ENCODE data around the gene DLG2.

- TF ChIP-seq POLR2AphosphoS5 (IDR thresholded peaks at IDR 0.05; ENCODE audit: low read depth, low read length), result no peak
- no peak for TF ChIP-seq SIN3A (IDR thresholded peaks at IDR 0.05; ENCODE audit: borderline replicate concordance, insufficient read depth, low read length)
- no peak for TF ChIP-seq REST (IDR thresholded peaks at IDR 0.05; ENCODE audit: insufficient read depth in 1 of 2, low read depth in 2 of 2, low read length in 2 of 2)
- TF ChIP-seq TAF1 (IDR thresholded peaks at IDR 0.05; ENCODE audit: borderline replicate concordance, insufficient read depth, low read length), result no peak
Measured at GRCh38 chr11:83424376-83425136, 2202.6 kb downstream of the DLG2 start.
